ENCODE measurements around the gene SIGLEC11.

GRCh38 chr19:49975051-49975450 lies 14.1 kb upstream of the SIGLEC11 start:
- TF ChIP-seq, protein P1, sequence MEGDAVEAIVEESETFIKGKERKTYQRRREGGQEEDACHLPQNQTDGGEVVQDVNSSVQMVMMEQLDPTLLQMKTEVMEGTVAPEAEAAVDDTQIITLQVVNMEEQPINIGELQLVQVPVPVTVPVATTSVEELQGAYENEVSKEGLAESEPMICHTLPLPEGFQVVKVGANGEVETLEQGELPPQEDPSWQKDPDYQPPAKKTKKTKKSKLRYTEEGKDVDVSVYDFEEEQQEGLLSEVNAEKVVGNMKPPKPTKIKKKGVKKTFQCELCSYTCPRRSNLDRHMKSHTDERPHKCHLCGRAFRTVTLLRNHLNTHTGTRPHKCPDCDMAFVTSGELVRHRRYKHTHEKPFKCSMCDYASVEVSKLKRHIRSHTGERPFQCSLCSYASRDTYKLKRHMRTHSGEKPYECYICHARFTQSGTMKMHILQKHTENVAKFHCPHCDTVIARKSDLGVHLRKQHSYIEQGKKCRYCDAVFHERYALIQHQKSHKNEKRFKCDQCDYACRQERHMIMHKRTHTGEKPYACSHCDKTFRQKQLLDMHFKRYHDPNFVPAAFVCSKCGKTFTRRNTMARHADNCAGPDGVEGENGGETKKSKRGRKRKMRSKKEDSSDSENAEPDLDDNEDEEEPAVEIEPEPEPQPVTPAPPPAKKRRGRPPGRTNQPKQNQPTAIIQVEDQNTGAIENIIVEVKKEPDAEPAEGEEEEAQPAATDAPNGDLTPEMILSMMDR (IDR thresholded peaks at IDR 0.05; ENCODE audit: poor library complexity, severe bottlenecking), result no peak
- TF ChIP-seq POLR2AphosphoS5 (IDR thresholded peaks at IDR 0.05), result no peak
- TF ChIP-seq EZH2 (IDR thresholded peaks at IDR 0.05; ENCODE audit: borderline replicate concordance, insufficient read depth, low read length, poor library complexity, severe bottlenecking), result no peak
- no peak for TF ChIP-seq EP300 (conservative IDR thresholded peaks at IDR 0.05; ENCODE audit: poor library complexity, severe bottlenecking)

Data from neural cell (in vitro differentiated cells).